IMR-90 (cell line): ENCODE data around the gene BBIP1. TPM values are rescaled to one million over a fixed set of nuclear protein-coding genes. Genes with fewer than 3 reads are reported as not detected.

Experiments used
- ATAC-seq: fragments of 200-7000 bp; cut with Tn5 transposase; 2 replicates; pipeline ENCODE4 v1.9.1; 2020; ENCODE audit warnings: low read depth, mild to moderate bottlenecking, moderate library complexity
- BruUV-seq: library from RNA; stranded (reverse); fragments of 400-500 nt; replicated peaks from 2 replicates; lab custom pipeline; 2021; lab: Mats Ljungman, UMichigan
- CTCF ChIA-PET: fragments of 300-600 bp; formaldehyde crosslinking; extraction: SDS; loops from one replicate; lab custom pipeline; 2021; ENCODE audit warnings: antibody characterized with exemption; lab: Yijun Ruan, JAX
- POLR2A ChIA-PET: fragments of 300-600 bp; sonication (Branson Sonifier 250); formaldehyde crosslinking; loops from one replicate; lab custom pipeline; 2022; ENCODE audit warnings: antibody characterized with exemption; ENCODE audit not compliant: unreplicated experiment; lab: Charles Lee
- DNase-seq: peaks from one replicate; pipeline ENCODE4 v3.0.0; 2013
- H2AFZ ChIP-seq: replicated peaks from 2 replicates; pipeline ENCODE3; 2013; ENCODE audit warnings: low read length, mild to moderate bottlenecking; ENCODE audit not compliant: poor library complexity
- H2AK5ac ChIP-seq: 2 replicates; pipeline ENCODE4 v1.6.1; 2013; ENCODE audit warnings: low read depth, low read length, inconsistent platforms
- H2AK9ac ChIP-seq: replicated peaks from 2 replicates; pipeline ENCODE3; 2013; ENCODE audit warnings: mild to moderate bottlenecking, low read depth, low read length, moderate library complexity; ENCODE audit not compliant: poor library complexity
- H2BK120ac ChIP-seq: 2 replicates; pipeline ENCODE4 v1.6.1; 2013; ENCODE audit warnings: low read depth, low read length, inconsistent platforms
- H2BK15ac ChIP-seq: 3 replicates; pipeline ENCODE4 v1.6.1; 2013; ENCODE audit warnings: low read depth, low read length, inconsistent platforms
- H2BK20ac ChIP-seq: 2 replicates; pipeline ENCODE4 v1.6.1; 2013; ENCODE audit warnings: low read depth, mild to moderate bottlenecking, inconsistent platforms, low read length, moderate library complexity
- H2BK5ac ChIP-seq: 2 replicates; pipeline ENCODE4 v1.6.1; 2013; ENCODE audit warnings: mild to moderate bottlenecking, low read depth, low read length, inconsistent platforms; ENCODE audit not compliant: poor library complexity, severe bottlenecking
- H3K14ac ChIP-seq: replicated peaks from 2 replicates; pipeline ENCODE4 v1.6.1; 2013; ENCODE audit warnings: low read depth, low read length, inconsistent platforms
- H3K18ac ChIP-seq: 2 replicates; pipeline ENCODE4 v1.6.1; 2013; ENCODE audit warnings: low read depth, low read length, control low read depth
- H3K23ac ChIP-seq: 2 replicates; pipeline ENCODE4 v1.6.1; 2013; ENCODE audit warnings: low read depth, low read length, inconsistent platforms
- H3K27ac ChIP-seq: 2 replicates; pipeline ENCODE4 v1.5.1; 2013; ENCODE audit warnings: mild to moderate bottlenecking, control low read depth, low read length; ENCODE audit not compliant: insufficient read depth
- H3K27me3 ChIP-seq: 2 replicates; pipeline ENCODE4 v1.6.1; 2013; ENCODE audit warnings: low read length; ENCODE audit not compliant: control insufficient read depth, insufficient read depth
- H3K36me3 ChIP-seq: 2 replicates; pipeline ENCODE4 v1.6.1; 2013; ENCODE audit warnings: low read length, mixed read lengths; ENCODE audit not compliant: control insufficient read depth, insufficient read depth
- H3K4ac ChIP-seq: 2 replicates; pipeline ENCODE4 v1.6.1; 2013; ENCODE audit warnings: low read depth, low read length, inconsistent platforms
- H3K4me1 ChIP-seq: 2 replicates; pipeline ENCODE4 v1.6.1; 2013; ENCODE audit warnings: low read length, mixed read lengths; ENCODE audit not compliant: control insufficient read depth, insufficient read depth
- H3K4me2 ChIP-seq: 2 replicates; pipeline ENCODE4 v1.6.1; 2013; ENCODE audit warnings: low read depth, mild to moderate bottlenecking, control low read depth, low read length, moderate library complexity
- H3K4me3 ChIP-seq: 2 replicates; pipeline ENCODE4 v1.5.1; 2013; ENCODE audit warnings: low read depth, mild to moderate bottlenecking, control low read depth, low read length, moderate library complexity; ENCODE audit not compliant: insufficient read depth
- H3K56ac ChIP-seq: 2 replicates; pipeline ENCODE4 v1.6.1; 2013; ENCODE audit warnings: low read length, inconsistent platforms; ENCODE audit not compliant: insufficient read depth; ENCODE audit errors: extremely low read depth
- H3K79me1 ChIP-seq, 2 experiments: 2 replicates each; pipeline ENCODE4 v1.6.1; 2013; ENCODE audit warnings: low read length in 2 of 2, inconsistent platforms in 1 of 2, low read depth in 1 of 2
- H3K9ac ChIP-seq: 2 replicates; pipeline ENCODE4 v1.6.1; 2013; ENCODE audit warnings: low read depth, low read length, control low read depth
- H3K9me1 ChIP-seq: 2 replicates; pipeline ENCODE4 v1.6.1; 2013; ENCODE audit warnings: low read length, inconsistent platforms; ENCODE audit not compliant: insufficient read depth
- H3K9me3 ChIP-seq: 2 replicates; pipeline ENCODE4 v1.6.1; 2013; ENCODE audit warnings: low read length; ENCODE audit not compliant: control insufficient read depth, insufficient read depth
- H4K20me1 ChIP-seq: 2 replicates; pipeline ENCODE4 v1.6.1; 2013; ENCODE audit warnings: low read length, inconsistent platforms; ENCODE audit not compliant: insufficient read depth
- H4K5ac ChIP-seq: 2 replicates; pipeline ENCODE4 v1.6.1; 2013; ENCODE audit warnings: mild to moderate bottlenecking, low read depth, low read length, control low read depth
- H4K8ac ChIP-seq, 2 experiments: 2 replicates each; pipeline ENCODE4 v1.6.1; 2013; ENCODE audit warnings: low read depth in 2 of 2, low read length in 2 of 2, control low read depth in 1 of 2, inconsistent platforms in 1 of 2
- H4K91ac ChIP-seq: 2 replicates; pipeline ENCODE4 v1.6.1; 2013; ENCODE audit warnings: low read depth, low read length, inconsistent platforms; ENCODE audit not compliant: insufficient read depth
- ELK1 ChIP-seq: fragments of 150-350 bp; IDR thresholded peaks from 2 replicates; pipeline ENCODE4 v1.6.1; 2016; ENCODE audit warnings: low read depth, mild to moderate bottlenecking, low read length, moderate library complexity, borderline replicate concordance
- WGBS, 2 experiments: methylation state at CpG; one replicate each; pipeline versions ENCODE4 v1.1.5 to v1.1.7; 2013; ENCODE audit warnings: missing lambda C conversion rate in 2 of 2; ENCODE audit not compliant: insufficient read length in 1 of 2; ENCODE audit errors: extremely low coverage in 2 of 2; 5-methylcytosine and 5-hydroxymethylcytosine counted together
- dilution Hi-C: fragments of 300-500 bp; cut with HindIII; formaldehyde crosslinking; loops from one replicate; pipeline ENCODE4 v1.14.3; 2018; ENCODE audit warnings: low sequenced_read_pairs; ENCODE audit not compliant: unreplicated experiment
- in situ Hi-C: fragments of 300-500 bp; cut with MboI; formaldehyde crosslinking; loops from 3 replicates; pipeline ENCODE4 v1.14.3; 2019; ENCODE audit warnings: low sequenced_read_pairs, inconsistent platforms, mixed read lengths
- intact Hi-C: fragments of 100-400 bp; cut with micrococcal nuclease; formaldehyde crosslinking; loops from 2 replicates; pipeline ENCODE4 v1.10.0; 2022
- polyA plus RNA-seq, 3 experiments: library from polyadenylated mRNA; depleted of rRNA; stranded (reverse); fragments of >200 nt; gene quantifications; 2 replicates each; pipeline ENCODE4 v1.2.3, GENCODE V29; 2012; ENCODE audit warnings: low replicate concordance in 1 of 3
- total RNA-seq: library from RNA; depleted of rRNA; stranded (reverse); fragments of >200 nt; gene quantifications from 2 replicates; pipeline ENCODE4 v1.2.3, GENCODE V29; 2012

The BBIP1 gene
- total and polyA plus RNA-seq, 2 of the 4 experiments (the other 2 are of a cell fraction) = 17.4 to 19.9 TPM

- Histone ChIP-seq H3K14ac (no peak overlapping the region), H3K9me1 (no peaks in the 10 kb centered on the region), H2AK9ac (no peak overlapping the region), H4K5ac (no peak overlapping the region), H2BK20ac (no peak overlapping the region), H2BK5ac (no peak overlapping the region), H2BK120ac (no peak overlapping the region), H3K4me2 (no peak overlapping the region), H3K23ac (no peak overlapping the region), H3K9me3 (no peaks in the 10 kb centered on the region), H3K4ac (no peak overlapping the region), H4K20me1 (peaks cover 34% of the 10 kb centered on the region; the same call in 1 of the 2 replicates), H3K27ac (no peak overlapping the region), H3K4me3 (no peak overlapping the region), H3K18ac (no peak overlapping the region), H3K4me1 (no peaks in the 10 kb centered on the region; the same call in 1 of the 2 replicates), H2BK15ac (no peak overlapping the region), H2AK5ac (no peak overlapping the region), H3K79me1 (peaks cover 39 to 58% of the 10 kb centered on the region in 2 experiments), H3K36me3 (no peaks in the 10 kb centered on the region), H2AFZ (no peak overlapping the region), H3K27me3 (no peaks in the 10 kb centered on the region), H3K9ac (no peak overlapping the region), H3K56ac (no peak overlapping the region), H4K8ac (no peak overlapping the region), H4K91ac (no peak overlapping the region)
- BruUV-seq = no TSS peak
- no CpG with 5 or more reads among the region's 1 CpG for WGBS, 2 experiments
- ATAC-seq (no peak), DNase-seq (no peak)
- no peak for TF ChIP-seq ELK1
- intact Hi-C loops = no loop called here
- ChIA-PET CTCF (interaction anchor here (0.6 to 0.7 kb wide), 2 partner anchors 137 to 654 kb away, joined by 3 to 4 read pairs; no protein-coding TSS in a partner anchor), POLR2A (no interaction called here)
- in situ Hi-C loops = no loop called here
- dilution Hi-C loops = no loop called here
Observed at GRCh38 chr10:110960333-110960712, 41.3 kb upstream of the BBIP1 start.
